Muscle layer of duodenum (tissue), 2 donors: ENCODE measurements around the gene PATL2.
"Not testable (repeated sequence)": the region's sequence is repeated elsewhere in the genome, so short reads cannot be mapped to it uniquely, and the experiment has no call there.

Source experiments
- H3K27ac ChIP-seq: one replicate; pipeline ENCODE4 v1.7.0; 2013; ENCODE audit warnings: mild to moderate bottlenecking, low read length
- H3K27me3 ChIP-seq: one replicate; pipeline ENCODE4 v1.7.0; 2013; ENCODE audit warnings: low read depth, mild to moderate bottlenecking, control low read depth, low read length
- H3K36me3 ChIP-seq, 2 donors: one replicate each; pipeline ENCODE4 v1.7.0; 2013; ENCODE audit warnings: low read length in 2 of 2, control low read depth in 1 of 2, mild to moderate bottlenecking in 1 of 2; ENCODE audit not compliant: insufficient read depth in 2 of 2, control insufficient read depth in 1 of 2
- H3K4me1 ChIP-seq, 2 donors: one replicate each; pipeline ENCODE4 v1.7.0; 2013; ENCODE audit warnings: low read length in 2 of 2, mild to moderate bottlenecking in 2 of 2, control low read depth in 1 of 2, moderate library complexity in 1 of 2; ENCODE audit not compliant: insufficient read depth in 2 of 2, control insufficient read depth in 1 of 2
- H3K4me3 ChIP-seq, 2 donors: one replicate each; pipeline ENCODE4 v1.7.0; 2013; ENCODE audit warnings: low read length in 2 of 2, low read depth in 1 of 2, mild to moderate bottlenecking in 1 of 2
- H3K9me3 ChIP-seq, 2 donors: one replicate each; pipeline ENCODE4 v1.7.0; 2013; ENCODE audit warnings: low read length in 2 of 2, control low read depth in 1 of 2, mild to moderate bottlenecking in 1 of 2; ENCODE audit not compliant: control insufficient read depth in 1 of 2
- donor health status: healthy.

The PATL2 gene

GRCh38 chr15:44728576-44729407, 17.7 kb upstream of the PATL2 start:
- Histone ChIP-seq H3K27ac (peak overlapping the region; percentile 99), H3K36me3 (peaks cover 9 to 11% of the 10 kb centered on the region in 2 donors), H3K4me3 (peak overlapping the region; percentile 87 to 91), H3K27me3 (no peaks in the 10 kb centered on the region), H3K9me3 (no peaks in the 10 kb centered on the region), H3K4me1 (peaks cover 9 to 18% of the 10 kb centered on the region in 2 donors)

DNA sequence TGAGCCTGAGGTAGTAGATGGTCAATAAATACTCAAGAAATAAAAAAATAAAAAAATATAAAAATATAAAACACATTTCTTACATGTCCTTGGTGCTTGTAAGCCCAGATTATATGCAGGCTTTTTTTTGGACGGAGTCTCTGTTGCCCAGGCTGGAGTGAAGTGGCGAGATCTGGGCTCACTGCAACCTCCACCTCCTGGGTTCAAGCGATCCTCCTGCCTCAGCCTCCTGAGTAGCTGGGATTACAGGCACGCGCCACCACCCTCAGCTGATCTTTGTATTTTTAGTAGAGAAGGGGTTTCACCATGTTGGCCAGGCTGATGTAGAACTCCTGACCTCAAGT, 17.1 kb upstream of the PATL2 start:
- H3K27me3 ChIP-seq, H3K9me3 ChIP-seq: not testable (repeated sequence)
- Histone ChIP-seq H3K27ac (peak overlapping the region; percentile 99), H3K36me3 (peaks cover 9 to 11% of the 10 kb centered on the region in 2 donors), H3K4me1 (peaks cover 9 to 18% of the 10 kb centered on the region in 2 donors), H3K4me3 (peak overlapping the region; percentile 87 to 91)

- Histone ChIP-seq H3K36me3 (peaks cover 9 to 11% of the 10 kb centered on the region in 2 donors), H3K27me3 (no peaks in the 10 kb centered on the region), H3K9me3 (no peaks in the 10 kb centered on the region), H3K4me1 (peaks cover 9 to 18% of the 10 kb centered on the region in 2 donors), H3K27ac (peak overlapping the region; percentile 99), H3K4me3 (peak overlapping the region in 1 of 2 donors; percentile 87)
Measured at GRCh38 chr15:44727485-44728231, 16.5 kb upstream of the PATL2 start.

DNA sequence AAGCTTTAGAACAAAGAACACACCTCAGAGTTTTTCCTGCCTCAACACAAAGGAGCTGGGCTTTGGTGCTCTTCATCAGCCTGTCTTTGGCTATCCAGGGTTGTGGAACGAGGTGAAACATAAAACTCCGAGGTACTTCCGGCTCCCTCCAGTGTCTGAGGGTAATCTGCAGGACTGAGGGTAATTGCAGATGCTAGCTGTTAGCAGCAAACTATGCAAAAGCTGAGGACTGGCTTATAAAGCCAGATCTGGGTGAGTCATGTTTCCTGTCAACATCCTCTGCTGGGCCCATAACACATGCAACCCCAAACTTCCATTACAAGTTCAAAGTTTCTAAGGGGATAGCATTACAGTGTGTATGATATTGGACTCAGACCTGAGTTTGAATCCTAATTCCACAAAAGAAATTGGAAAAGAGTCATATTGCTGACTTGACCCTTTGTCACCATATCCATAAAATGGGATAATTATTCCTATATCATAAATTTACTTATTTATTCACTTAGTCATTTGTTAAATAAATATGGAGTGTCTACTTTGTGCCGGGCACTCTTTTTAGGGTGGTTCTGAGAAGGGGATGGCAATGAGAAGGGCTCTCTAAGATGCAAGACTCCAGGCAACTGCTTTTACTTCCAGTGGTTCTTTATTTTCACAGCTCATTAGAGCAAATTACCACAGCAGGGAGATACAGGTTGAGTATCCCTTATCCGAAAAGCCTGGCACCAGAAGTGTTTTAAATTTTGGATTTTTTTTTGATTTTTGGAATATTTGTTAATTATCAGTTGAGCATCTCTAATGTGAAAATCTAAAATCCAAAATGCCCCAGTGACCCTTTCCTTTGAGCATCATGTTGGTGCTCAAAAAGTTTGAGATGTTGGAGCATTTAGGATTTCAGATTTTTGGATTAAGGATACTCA, 15.7 kb upstream of the PATL2 start:
- peak overlapping the region; percentile 99 for H3K27ac ChIP-seq
- no peaks in the 10 kb centered on the region for H3K27me3 ChIP-seq
- H3K4me1 ChIP-seq: peaks cover 9 to 18% of the 10 kb centered on the region in 2 donors
- peaks cover 5% of the 10 kb centered on the region in 2 donors for H3K36me3 ChIP-seq
- no peaks in the 10 kb centered on the region for H3K9me3 ChIP-seq
- no peak overlapping the region for H3K4me3 ChIP-seq

DNA sequence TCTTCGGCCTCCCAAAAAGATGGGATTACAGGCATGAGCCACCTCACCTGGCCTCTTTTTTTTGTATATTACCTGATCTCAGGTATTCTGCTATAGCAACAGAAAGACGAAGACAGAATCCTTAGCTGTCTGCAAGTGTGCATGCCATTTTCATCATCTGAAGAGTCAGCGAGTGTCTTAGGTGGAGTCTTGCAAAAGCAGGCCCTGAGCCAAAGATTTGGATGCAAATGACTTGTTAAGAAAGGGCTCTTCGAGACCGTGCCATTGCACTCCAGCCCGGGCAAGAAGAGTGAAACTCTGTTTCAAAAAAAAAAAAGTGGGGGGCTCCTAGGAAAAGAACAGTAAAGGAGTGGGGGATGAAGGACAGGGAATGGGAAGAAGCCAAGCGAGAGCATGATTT, 15.0 kb upstream of the PATL2 start:
- Histone ChIP-seq H3K9me3 (no peaks in the 10 kb centered on the region), H3K4me1 (peaks cover 9 to 18% of the 10 kb centered on the region in 2 donors), H3K27me3 (no peaks in the 10 kb centered on the region), H3K4me3 (no peak overlapping the region), H3K36me3 (no peaks in the 10 kb centered on the region), H3K27ac (peak overlapping the region; percentile 99)

- Histone ChIP-seq H3K4me3 (no peak overlapping the region), H3K36me3 (peaks cover 17 to 19% of the 10 kb centered on the region in 2 donors), H3K9me3 (no peaks in the 10 kb centered on the region), H3K27me3 (no peaks in the 10 kb centered on the region), H3K27ac (no peak overlapping the region), H3K4me1 (peaks cover 2 to 6% of the 10 kb centered on the region in 2 donors)
Measured at GRCh38 chr15:44722011-44722410, 10.9 kb upstream of the PATL2 start.

DNA sequence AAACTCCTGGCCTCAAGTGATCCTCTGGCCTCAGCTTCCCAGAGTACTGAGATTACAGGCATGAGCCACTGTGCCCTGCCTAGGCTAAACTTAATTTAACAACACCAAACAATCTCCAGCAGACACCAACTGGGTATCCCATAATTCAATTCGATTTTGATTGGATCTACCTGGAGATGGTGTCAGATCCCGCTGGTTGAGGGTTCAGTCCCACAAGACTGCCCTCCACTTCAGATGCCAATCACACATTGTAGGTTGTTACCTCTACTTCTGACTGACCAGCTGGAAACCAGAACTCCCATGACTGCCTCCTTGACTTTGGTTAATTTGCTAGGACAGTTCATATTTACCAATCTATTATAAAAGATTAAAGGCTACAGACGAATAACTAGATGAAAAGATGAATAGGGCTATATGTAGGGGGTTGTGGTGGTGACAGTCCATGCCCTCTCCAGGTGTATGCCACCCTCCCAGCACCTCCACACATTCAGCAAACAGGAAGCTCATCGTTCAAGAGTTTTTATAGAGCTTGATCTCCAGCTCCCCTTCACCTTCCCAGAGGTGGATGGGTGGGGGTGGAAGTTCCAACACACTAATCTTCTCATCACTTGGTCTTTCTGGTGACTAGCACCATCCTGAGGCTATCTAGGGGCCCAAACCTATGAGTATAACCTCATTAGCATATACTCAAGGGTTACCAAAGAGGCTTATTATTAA, 9.5 kb upstream of the PATL2 start:
- no peak overlapping the region for H3K4me3 ChIP-seq
- H3K27ac ChIP-seq: no peak overlapping the region
- peaks cover 31 to 33% of the 10 kb centered on the region in 2 donors for H3K36me3 ChIP-seq
- H3K9me3 ChIP-seq: no peaks in the 10 kb centered on the region
- peaks cover 0 to 7% of the 10 kb centered on the region in 2 donors for H3K4me1 ChIP-seq
- H3K27me3 ChIP-seq: no peaks in the 10 kb centered on the region

GRCh38 chr15:44720000-44720435, 8.9 kb upstream of the PATL2 start:
- peaks cover 34 to 39% of the 10 kb centered on the region in 2 donors for H3K36me3 ChIP-seq
- H3K9me3 ChIP-seq, H3K27me3 ChIP-seq, H3K27ac ChIP-seq, H3K4me3 ChIP-seq: not testable (repeated sequence)
- peaks cover 4 to 11% of the 10 kb centered on the region in 2 donors for H3K4me1 ChIP-seq

DNA sequence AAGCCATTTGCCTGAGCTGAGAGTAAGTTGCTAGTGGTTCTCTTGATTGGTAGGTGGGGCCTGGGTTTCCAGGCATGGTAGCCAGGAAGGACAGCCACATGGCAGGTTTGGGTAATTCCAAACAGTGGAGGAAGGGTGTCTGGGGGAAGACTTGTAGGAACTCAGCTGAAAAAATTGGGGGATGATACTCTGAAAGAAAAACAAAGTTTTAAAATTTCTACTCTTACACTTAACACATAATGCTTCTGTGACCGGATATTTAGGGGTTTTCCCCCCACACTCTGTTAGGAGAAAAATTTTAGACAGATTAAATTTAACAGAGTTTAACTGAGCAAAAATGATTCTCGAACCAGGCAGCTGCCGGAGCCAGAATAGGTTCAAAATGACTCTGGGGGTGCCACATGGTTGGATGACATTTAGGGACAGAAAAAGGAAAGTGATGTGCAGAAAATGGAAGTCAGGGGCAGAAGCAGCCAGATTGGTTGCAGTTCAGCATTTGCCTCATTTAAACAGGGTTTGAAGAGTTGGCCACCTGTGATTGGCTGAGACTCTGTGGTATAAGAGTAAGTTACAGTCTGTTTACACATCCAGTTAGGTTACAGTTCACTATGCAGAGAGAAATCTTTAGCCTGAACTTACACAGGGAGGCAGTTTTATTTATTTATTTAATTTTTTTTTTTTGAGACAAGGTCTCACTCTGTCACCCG, 8.3 kb upstream of the PATL2 start:
- Histone ChIP-seq H3K4me3 (no peak overlapping the region), H3K27ac (peak overlapping the region; percentile 14), H3K9me3 (no peaks in the 10 kb centered on the region), H3K4me1 (peaks cover 6 to 15% of the 10 kb centered on the region in 2 donors), H3K27me3 (no peaks in the 10 kb centered on the region), H3K36me3 (peaks cover 34 to 39% of the 10 kb centered on the region in 2 donors)

DNA sequence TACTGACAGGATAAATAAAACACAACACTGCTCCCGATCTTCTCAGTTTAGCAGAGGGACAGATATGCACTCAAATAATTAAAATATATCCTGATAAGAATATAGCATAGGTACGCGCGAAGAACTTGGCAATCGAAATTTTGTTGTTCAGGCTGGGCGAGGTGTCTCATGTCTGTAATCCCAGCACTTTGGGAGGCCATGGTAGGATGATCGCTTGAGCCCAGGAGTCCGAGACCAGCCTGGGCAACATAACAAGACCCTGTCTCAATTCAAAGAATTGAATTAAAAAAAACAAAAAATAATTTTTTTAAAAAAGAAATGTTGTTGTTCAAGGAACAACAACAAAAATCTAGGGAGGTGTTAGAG, 7.8 kb upstream of the PATL2 start:
- peaks cover 6 to 15% of the 10 kb centered on the region in 2 donors for H3K4me1 ChIP-seq
- no peaks in the 10 kb centered on the region for H3K27me3 ChIP-seq
- H3K36me3 ChIP-seq: peaks cover 34 to 43% of the 10 kb centered on the region in 2 donors
- no peak overlapping the region for H3K4me3 ChIP-seq
- no peaks in the 10 kb centered on the region for H3K9me3 ChIP-seq
- peak overlapping the region; percentile 14 for H3K27ac ChIP-seq
